Measurements from ENCODE around the gene SPATA31A7. TPM values are rescaled to one million over a fixed set of nuclear protein-coding genes. Genes with fewer than 3 reads are reported as not detected.
"Not testable (repeated sequence)": the region's sequence is repeated elsewhere in the genome, so short reads cannot be mapped to it uniquely, and the experiment has no call there.

The SPATA31A7 gene
- total RNA-seq, result not detected

GRCh38 chr9:61189736-61190135 is at the start of gene SPATA31A7:
Gene SPATA31A7, plus strand, starts transcription at chr9:61190036. Its CDS starts 29 bp downstream, at chr9:61190065.
- not testable (repeated sequence) for H3K27ac Mint-ChIP-seq, H3K4me3 Mint-ChIP-seq, H3K36me3 Mint-ChIP-seq, H3K27me3 Mint-ChIP-seq, H3K4me1 Mint-ChIP-seq, DNase-seq, H3K9me3 Mint-ChIP-seq

DNA sequence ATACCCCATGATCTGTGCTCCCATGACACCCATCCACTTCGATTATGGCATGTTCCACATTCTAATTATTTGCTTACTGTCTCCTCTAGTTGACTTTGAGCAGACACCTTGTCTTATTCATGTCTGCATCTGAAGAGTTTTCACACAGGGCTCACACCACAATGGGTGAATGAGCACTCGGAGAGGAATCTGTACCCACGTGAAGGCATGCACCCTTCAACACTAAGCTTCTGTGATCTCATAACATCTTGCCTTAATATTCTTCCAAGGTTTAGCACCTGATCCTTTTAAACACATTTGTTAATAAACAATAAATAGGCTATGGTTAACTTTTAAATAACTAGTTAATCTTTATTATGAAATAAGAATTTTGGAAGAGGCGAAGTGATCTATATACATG is 36.6 kb downstream of the SPATA31A7 start:
- H3K27ac Mint-ChIP-seq, H3K36me3 Mint-ChIP-seq, DNase-seq, H3K27me3 Mint-ChIP-seq, H3K4me3 Mint-ChIP-seq, H3K4me1 Mint-ChIP-seq, H3K9me3 Mint-ChIP-seq: not testable (repeated sequence)

Data from activated naive CD8-positive, alpha-beta T cell treated with anti-CD3 and anti-CD28 coated beads for 36 hours (primary cell).